HG03108 (cell line): ENCODE data around the gene DGCR2.
"Not testable (repeated sequence)": the region's sequence is repeated elsewhere in the genome, so short reads cannot be mapped to it uniquely, and the experiment has no call there.

Experiments
- ATAC-seq: cut with Tn5 transposase; IDR thresholded peaks from one replicate; pipeline ENCODE4 v1.9.1; 2021; ENCODE audit warnings: moderate library complexity; ENCODE audit not compliant: unreplicated experiment

Gene DGCR2

DNA sequence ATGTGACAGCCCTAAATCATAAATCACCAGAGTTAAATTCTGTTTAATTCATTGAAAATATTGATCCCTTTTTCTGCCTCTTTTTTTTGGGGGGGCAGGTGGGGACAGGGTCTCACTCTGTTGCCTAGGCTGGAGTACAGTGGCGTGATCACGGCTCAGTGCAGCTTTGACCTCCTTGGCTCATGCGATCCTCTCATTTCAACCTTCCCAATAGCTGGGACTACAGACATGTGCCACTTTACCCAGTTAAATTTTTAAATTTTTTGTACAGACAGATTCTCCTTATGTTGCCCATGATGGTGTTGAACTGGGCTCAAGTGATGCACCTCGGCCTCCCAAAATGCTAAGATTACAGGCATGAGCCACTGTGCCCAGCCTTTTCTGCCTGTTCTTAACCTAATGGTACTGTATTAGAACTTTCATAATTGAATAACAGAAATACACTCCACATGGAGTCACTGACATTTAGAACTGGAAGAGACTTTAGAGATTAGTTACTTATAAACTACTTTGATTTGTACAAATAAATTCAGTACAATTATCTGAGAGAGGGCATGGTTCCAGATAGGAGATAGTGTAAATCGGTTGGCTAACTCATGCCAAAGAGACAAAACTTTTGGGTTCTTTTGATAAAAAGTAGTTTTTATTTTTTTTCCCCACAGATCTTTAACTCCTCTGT lies 109.8 kb downstream of the DGCR2 start:
- ATAC-seq, result no peak

DNA sequence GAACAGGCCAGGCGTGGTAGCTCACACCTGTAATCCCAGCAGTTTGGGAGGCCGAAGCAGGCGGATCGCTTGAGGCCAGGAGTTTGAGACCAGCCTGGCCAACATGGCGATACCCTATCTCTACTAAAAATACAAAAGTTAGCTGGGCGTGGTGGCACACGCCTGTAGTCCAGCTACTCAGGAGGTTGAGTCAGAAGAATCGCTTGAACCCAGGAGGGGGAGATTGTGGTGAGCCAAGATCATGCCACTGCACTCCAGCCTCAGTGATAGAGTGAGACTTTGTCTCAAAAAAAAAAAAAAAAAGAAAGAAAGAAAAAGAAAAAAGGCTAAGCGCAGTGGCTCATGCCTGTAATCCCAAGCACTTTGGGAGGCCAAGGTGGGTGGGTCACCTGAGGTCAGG lies 110.6 kb downstream of the DGCR2 start:
- ATAC-seq, result not testable (repeated sequence)

DNA sequence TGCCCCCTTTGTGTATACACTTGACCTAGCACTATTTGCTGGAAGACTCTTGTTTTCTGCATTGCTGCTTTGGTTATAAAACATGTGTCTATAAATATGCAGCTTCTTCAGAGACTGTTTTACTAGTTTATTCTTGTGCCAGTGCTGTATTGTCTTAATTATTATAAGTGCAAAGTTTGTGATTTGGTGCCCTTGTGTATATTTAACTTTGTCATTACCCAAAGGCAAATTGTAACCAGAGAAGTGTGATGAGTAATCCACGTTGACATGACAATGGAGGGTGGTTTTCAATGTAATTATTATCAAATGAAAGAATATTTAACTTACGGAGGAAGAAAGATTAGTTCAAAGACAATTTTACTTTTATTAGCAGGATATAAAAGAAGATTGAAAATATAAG lies 111.1 kb downstream of the DGCR2 start:
- ATAC-seq, result no peak

GRCh38 chr22:19005905-19006304 lies 116.3 kb downstream of the DGCR2 start:
- no peak for ATAC-seq

DNA sequence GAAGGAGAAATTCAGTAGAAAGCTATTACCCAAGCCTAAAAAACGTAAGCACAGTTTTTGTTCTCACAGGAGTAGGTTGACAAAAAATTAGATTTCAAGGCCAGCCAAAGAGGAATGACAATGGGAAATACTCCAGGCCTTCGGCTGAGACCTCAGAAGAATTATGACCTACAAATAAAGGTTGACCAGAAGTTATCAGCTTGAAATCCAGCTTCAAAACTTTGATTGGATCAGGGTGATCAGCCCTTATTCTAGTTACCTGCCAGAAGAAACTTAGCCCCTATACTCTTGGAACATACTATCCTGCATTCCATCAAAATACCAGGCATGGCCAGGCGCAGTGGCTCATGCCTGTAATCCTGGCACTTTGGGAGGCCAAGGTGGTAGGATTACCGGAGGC lies 117.7 kb downstream of the DGCR2 start:
- ATAC-seq, result no peak

GRCh38 chr22:19003508-19003907 lies 118.7 kb downstream of the DGCR2 start:
- ATAC-seq, result no peak

GRCh38 chr22:19002684-19003038 lies 119.6 kb downstream of the DGCR2 start:
- ATAC-seq, result no peak

DNA sequence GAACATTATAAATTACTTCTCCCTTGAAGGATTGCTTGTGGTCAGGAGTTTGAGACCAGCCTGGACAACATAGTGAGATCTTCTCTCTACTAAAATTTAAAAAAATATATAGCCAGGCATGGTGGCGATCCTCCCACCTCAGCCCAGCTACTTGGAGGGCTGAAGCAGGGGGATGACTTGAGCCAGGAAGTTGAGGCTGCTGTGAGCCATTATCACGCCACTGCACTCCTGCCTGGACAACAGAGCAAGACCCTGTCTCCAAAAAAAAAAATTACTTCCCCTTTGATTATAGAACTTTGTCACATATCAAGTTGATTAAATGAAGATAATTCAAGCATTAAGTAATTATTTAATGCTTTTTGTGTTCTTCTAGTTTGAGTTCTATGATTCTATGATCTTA lies 121.0 kb downstream of the DGCR2 start:
- ATAC-seq, result no peak

GRCh38 chr22:19000106-19000505 lies 122.1 kb downstream of the DGCR2 start:
- ATAC-seq, result not testable (repeated sequence)

- no peak for ATAC-seq
These were observed 122.8 kb downstream of the DGCR2 start for GRCh38 chr22:18999416-18999815.

- no peak for ATAC-seq
These were observed 123.2 kb downstream of the DGCR2 start for GRCh38 chr22:18999008-18999407.

DNA sequence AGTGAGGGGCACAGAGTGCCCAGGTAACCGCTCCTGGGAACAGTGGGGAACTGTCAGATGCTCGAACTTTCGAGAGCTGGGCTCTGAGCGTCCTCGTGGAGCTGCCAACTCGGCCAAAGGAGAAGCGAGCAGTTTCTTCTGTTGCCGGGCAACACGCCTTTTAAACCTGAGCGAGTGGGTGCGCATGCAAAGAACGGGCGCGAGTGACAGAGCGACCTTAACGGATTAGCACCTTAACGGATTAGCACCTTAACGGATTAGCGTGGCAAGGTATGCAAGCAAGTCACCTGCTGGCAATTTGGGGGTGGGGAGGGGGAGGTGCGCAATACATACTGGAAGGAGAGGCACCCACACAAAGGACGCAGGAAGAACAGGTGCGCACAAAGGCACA lies 124.3 kb downstream of the DGCR2 start:
- no peak for ATAC-seq

GRCh38 chr22:18997306-18997924 lies 124.8 kb downstream of the DGCR2 start:
- no peak for ATAC-seq

DNA sequence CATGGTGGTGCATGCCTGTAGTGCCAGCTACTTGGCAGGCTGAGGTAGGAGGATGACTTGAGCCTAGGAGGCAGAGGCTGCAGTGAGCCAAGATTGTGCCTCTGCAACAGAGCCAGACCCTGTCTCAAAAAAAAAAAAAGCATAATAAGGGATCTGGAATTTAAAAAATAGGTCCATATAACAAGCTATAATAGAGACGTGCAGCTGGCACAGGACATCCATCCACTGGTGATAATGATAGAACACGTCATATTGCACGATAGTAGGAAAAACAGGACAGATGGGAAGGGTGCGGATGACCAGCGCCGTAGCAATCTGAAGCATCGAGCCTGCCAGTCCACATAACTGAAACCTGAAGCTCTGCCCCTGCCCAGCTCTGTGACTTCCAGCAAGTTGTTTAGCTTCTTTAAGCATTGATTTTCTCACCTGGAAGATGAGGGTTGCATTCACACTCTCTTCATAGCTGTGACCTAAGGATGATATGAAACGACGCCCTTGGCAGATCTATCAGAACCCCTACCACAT lies 125.8 kb downstream of the DGCR2 start:
- no peak for ATAC-seq

GRCh38 chr22:18995327-18995711 lies 126.9 kb downstream of the DGCR2 start:
- ATAC-seq, result no peak

DNA sequence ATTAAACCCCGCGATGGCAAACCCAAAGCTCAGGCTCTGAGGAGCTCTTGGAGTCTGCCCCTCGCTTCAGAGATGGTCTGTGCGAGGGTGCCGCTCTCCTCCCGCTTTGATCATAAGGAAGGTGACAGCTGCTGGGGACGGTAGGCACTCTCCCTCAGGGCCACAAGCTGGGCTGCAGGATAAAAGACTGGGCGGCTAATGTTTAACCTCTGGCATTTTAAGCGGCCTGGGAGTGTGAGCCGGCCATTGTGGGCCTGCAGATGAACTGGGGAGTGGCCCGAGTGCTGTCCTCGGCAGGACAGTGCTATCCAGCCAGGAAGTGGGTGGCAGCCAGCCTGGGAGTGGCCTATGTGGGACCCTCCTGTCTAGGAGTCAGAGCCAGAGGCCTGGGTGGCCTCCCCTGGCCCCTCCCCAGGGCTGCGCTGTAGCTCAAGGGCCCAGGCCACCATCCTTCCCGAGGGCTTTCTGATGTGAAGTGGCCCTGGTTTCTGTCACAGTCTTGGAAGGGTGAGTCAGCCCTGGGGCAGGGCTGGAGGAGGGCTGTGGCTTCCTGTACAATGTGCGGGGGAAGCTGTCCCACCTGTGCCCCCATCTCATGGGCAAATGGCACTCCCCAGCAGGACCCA lies 127.4 kb downstream of the DGCR2 start:
- ATAC-seq, result no peak

DNA sequence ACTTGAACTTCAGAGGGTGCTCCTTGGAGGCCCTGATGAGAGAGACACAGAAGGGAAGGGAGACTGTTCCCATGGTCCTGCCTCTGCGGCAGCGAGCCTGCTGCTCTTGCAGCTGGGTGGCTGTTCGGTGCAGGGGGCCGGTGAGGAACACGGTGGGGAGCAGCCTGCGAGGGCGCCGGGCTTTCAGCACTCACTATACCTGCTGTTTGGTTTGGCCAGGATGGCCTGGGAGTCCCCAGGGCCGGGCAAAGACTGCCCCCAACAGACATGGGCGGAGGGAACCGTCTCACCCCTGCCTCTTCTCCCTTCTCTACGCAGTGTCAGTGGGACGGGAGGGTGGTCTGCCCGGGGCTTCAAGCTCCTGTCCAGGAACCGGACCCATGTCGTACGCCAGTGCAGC lies 128.2 kb downstream of the DGCR2 start:
- no peak for ATAC-seq

GRCh38 chr22:18992543-18993198 lies 129.5 kb downstream of the DGCR2 start:
- ATAC-seq, result no peak

GRCh38 chr22:18991821-18992442 lies 130.3 kb downstream of the DGCR2 start:
- no peak for ATAC-seq

DNA sequence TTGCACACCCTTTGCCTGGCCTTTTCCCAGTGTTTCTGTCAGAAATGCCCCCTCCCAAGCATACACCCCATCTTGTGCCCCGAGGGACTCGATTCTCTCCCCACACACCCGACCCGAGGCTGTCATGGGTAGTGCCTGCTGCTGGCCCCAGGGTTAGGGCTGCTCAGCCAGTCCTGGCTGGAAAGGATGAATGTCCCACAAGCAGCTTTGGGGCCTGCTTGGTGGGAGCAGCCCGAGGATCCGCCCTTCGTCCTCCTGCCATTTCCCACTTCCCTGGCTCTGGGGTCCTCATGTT lies 131.1 kb downstream of the DGCR2 start:
- no peak for ATAC-seq

DNA sequence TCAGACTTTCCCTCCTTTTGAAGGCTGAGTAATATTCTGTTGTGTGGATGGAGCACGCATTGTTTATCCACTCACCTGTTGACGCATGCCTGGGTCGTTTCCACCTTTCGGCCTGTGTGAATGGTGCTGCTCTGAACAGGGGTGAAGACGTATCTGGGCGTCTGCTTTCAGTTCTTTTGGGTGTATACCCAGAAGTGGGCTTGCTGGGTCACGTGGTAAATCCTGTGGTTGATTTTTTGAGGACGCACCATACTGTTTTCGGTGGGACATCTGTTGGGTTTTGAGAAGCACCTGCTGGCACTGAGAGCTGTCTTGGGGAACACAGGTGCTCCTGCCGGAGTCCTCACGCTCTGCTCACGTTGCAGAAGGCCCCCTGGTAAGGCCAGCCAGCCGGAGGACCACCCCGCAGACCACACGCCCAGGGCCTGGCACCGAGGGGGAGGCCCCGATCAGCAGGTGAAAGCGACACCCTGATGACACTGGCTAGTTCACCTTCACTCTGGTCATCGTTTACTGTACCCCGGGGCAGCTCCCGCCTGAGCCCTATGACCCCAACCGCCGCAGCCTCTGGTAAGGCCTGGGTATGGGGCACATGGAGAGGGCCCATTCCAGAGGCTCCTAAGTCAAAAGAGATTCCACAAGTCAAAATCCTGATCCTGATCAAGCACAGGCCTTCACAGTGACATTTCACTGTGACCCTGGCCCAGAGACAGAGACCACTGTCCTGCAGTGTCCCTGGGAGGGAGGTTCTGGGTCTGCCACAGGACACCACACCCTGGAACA lies 131.7 kb downstream of the DGCR2 start:
- ATAC-seq, result no peak
